Lung (tissue), 12 donors: ENCODE measurements around the gene DNAJB11. TPM values are rescaled to one million over a fixed set of nuclear protein-coding genes. Genes with fewer than 3 reads are reported as not detected.

Experiments used
- ATAC-seq: fragments of 200-7000 bp; cut with Tn5 transposase; one replicate; pipeline ENCODE4 v1.9.1; 2020; ENCODE audit warnings: moderate number of reproducible peaks; ENCODE audit not compliant: insufficient read depth, low FRiP score
- DNase-seq, 3 donors: peaks; one replicate each; pipeline ENCODE4 v3.0.0-alpha.2; 2013 to 2017
- H3K27ac ChIP-seq, 2 donors: one replicate each; pipeline ENCODE4 v1.5.1; 2013; ENCODE audit warnings: mild to moderate bottlenecking in 2 of 2, moderate library complexity in 2 of 2, control low read depth in 1 of 2, inconsistent platforms in 1 of 2, low read depth in 1 of 2, low read length in 1 of 2
- H3K27me3 ChIP-seq, 3 donors: one replicate each; pipeline ENCODE4 v1.5.1; 2013; ENCODE audit warnings: low read length in 2 of 3; ENCODE audit not compliant: control insufficient read depth in 3 of 3, insufficient read depth in 3 of 3
- H3K36me3 ChIP-seq, 4 donors: one replicate each; pipeline ENCODE4 v1.5.1; 2013; ENCODE audit warnings: low read length in 4 of 4, mild to moderate bottlenecking in 1 of 4, moderate library complexity in 1 of 4; ENCODE audit not compliant: control insufficient read depth in 4 of 4, insufficient read depth in 4 of 4
- H3K4me1 ChIP-seq, 5 donors: one replicate each; pipeline ENCODE4 v1.5.1; 2013; ENCODE audit warnings: low read length in 5 of 5, mild to moderate bottlenecking in 2 of 5, moderate library complexity in 1 of 5; ENCODE audit not compliant: control insufficient read depth in 5 of 5, insufficient read depth in 5 of 5
- H3K4me3 ChIP-seq: one replicate; pipeline ENCODE4 v1.5.1; 2013; ENCODE audit warnings: mild to moderate bottlenecking, control low read depth, moderate library complexity
- H3K9ac ChIP-seq, 2 donors: one replicate each; pipeline ENCODE4 v1.5.1; 2013; ENCODE audit warnings: low read length in 2 of 2, control low read depth in 1 of 2; ENCODE audit not compliant: insufficient read depth in 1 of 2
- H3K9me3 ChIP-seq, 4 donors: one replicate each; pipeline ENCODE4 v1.5.1; 2013; ENCODE audit warnings: low read length in 3 of 4, mild to moderate bottlenecking in 1 of 4, moderate library complexity in 1 of 4; ENCODE audit not compliant: control insufficient read depth in 4 of 4, insufficient read depth in 3 of 4
- WGBS, 2 donors: extraction: QIAGEN DNeasy Blood & Tissue Kit; methylation state at CpG; one replicate each; pipeline ENCODE4 v1.1.7; 2013; 5-methylcytosine and 5-hydroxymethylcytosine counted together
- polyA plus RNA-seq, 2 donors: library from polyadenylated mRNA; stranded (reverse); fragments of 200-250 nt; gene quantifications; one replicate each; pipeline ENCODE4 v1.2.1, GENCODE V29; 2013
- total RNA-seq, 2 donors: library from RNA; depleted of rRNA in 1 of 2; stranded (reverse); fragments of >200 nt in 1 of 2; gene quantifications; one replicate each; pipeline ENCODE4 v1.2.1, GENCODE V29; 2014 to 2021
- TF ChIP-seq, protein P1 (sequence below): IDR thresholded peaks from 2 replicates; pipeline ENCODE4 v1.5.1; 2012; ENCODE audit warnings: mild to moderate bottlenecking; ENCODE audit errors: control extremely low read depth, extremely low read depth
- donor health status: control.
- donor health status: control.
- donor health status: Bipolar disorder and iron deficiency.
- donor health status: healthy.
- donor health status: DM: yes; HTN: yes; CAD: no.

The DNAJB11 gene
- total and polyA plus RNA-seq, 4 donors: 46.1 to 109 (median 53.0) TPM

DNA sequence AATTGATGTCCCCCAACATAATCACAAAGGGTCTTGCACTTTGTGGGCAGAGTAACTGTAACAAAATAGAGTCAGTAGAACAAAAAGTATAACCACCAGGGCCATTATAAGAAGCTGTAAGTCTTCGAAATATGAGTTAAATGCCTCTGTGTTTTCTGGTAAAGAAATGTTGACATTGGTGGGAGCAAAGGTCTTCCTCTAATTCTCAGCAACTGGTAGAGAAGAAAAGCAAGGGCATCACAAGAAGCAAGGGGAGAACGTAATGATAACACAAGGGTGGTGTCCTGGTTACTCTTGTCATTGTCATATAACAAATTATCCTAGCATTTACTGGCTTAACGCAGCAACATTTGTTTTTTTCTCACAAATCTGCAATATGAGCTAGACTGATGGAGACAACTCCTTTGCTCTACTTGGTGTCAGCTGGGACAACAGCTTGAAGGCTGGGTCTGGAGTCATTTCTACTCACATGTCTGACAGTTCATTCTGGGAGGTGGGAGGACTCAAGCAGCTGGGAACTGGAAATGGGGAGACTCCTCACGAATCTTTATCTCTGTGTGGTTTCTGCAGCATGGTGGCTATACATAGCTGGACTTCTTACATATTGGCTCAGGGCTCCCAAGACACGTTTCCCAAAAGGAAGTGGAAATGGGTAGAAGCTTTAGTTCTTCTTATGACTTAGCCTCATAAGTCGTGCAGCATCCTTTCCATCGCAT lies 20.2 kb downstream of the DNAJB11 start:
- ATAC-seq: no peak
- 74 to 75% methylated on average over 7 of the region's 7 CpGs for WGBS, 2 donors

DNA sequence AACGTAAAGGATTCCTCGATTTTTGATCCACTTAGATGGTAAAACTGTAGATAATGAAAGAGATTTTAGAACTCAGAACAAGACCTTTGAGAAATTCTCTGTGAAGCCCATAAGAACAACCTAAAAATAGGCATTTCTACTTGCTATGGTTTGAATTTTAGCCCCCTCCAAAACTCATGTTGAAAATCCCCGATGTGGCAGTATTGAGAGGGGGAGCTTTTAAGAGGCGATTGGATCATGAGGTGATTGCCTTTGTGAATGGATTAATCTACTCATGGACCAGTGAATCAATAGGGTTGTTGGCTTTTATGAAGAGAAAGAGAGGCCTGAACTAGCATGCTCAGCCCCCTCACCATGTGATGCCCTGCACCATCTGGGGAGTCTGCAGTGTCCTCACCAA lies 22.2 kb downstream of the DNAJB11 start:
- no peak for ATAC-seq
- WGBS, 2 donors: 91 to 96% methylated on average over 4 of the region's 4 CpGs
- TF ChIP-seq, protein P1, sequence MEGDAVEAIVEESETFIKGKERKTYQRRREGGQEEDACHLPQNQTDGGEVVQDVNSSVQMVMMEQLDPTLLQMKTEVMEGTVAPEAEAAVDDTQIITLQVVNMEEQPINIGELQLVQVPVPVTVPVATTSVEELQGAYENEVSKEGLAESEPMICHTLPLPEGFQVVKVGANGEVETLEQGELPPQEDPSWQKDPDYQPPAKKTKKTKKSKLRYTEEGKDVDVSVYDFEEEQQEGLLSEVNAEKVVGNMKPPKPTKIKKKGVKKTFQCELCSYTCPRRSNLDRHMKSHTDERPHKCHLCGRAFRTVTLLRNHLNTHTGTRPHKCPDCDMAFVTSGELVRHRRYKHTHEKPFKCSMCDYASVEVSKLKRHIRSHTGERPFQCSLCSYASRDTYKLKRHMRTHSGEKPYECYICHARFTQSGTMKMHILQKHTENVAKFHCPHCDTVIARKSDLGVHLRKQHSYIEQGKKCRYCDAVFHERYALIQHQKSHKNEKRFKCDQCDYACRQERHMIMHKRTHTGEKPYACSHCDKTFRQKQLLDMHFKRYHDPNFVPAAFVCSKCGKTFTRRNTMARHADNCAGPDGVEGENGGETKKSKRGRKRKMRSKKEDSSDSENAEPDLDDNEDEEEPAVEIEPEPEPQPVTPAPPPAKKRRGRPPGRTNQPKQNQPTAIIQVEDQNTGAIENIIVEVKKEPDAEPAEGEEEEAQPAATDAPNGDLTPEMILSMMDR: no peak
- H3K9me3 ChIP-seq: no peaks in the 10 kb centered on the region
- no peaks in the 10 kb centered on the region for H3K27me3 ChIP-seq
- DNase-seq: no peak
- H3K4me1 ChIP-seq: no peaks in the 10 kb centered on the region
- H3K9ac ChIP-seq: no peak overlapping the region
- no peak overlapping the region for H3K27ac ChIP-seq
- no peaks in the 10 kb centered on the region for H3K36me3 ChIP-seq
- H3K4me3 ChIP-seq: no peak overlapping the region

More for the DNA sequence above, 20.2 kb downstream of the DNAJB11 start:
- Histone ChIP-seq H3K4me1 (no peaks in the 10 kb centered on the region), H3K4me3 (no peak overlapping the region), H3K9me3 (no peaks in the 10 kb centered on the region), H3K27me3 (no peaks in the 10 kb centered on the region), H3K9ac (no peak overlapping the region), H3K36me3 (peaks cover 0 to 3% (median under 1%) of the 10 kb centered on the region in 4 donors), H3K27ac (no peak overlapping the region)
- TF ChIP-seq, protein P1: no peak
- DNase-seq: no peak

DNA sequence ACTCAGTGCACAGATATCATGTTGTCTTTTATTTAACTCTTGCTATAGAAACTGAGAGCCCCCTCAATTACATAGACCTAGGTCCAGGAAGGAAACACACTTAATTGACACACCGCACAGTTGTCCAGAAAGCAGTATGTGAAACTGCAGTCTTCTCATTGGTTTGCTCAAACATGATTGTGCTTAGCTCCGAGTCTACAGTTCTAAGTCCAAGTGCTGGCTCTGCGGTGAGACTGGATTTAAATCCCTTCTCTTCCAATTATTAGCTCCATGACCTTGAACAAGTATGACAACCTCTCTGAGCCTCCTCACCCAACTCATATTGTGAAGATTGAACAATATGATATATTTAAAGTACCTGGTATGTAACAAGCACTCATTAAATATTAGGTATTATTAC lies 23.3 kb downstream of the DNAJB11 start:
- no peak overlapping the region for H3K4me3 ChIP-seq
- H3K4me1 ChIP-seq: peaks cover 0 to 2% (median 0%) of the 10 kb centered on the region in 5 donors
- 91 to 94% methylated on average over 3 of the region's 3 CpGs for WGBS, 2 donors
- DNase-seq (no peak), ATAC-seq (no peak)
- TF ChIP-seq, protein P1: no peak
- H3K27me3 ChIP-seq: no peaks in the 10 kb centered on the region
- H3K27ac ChIP-seq: no peak overlapping the region
- no peaks in the 10 kb centered on the region for H3K36me3 ChIP-seq
- H3K9ac ChIP-seq: no peak overlapping the region
- no peaks in the 10 kb centered on the region for H3K9me3 ChIP-seq
